H1 (cell line): ENCODE measurements around the gene COL4A2. TPM values are rescaled to one million over a fixed set of nuclear protein-coding genes. Genes with fewer than 3 reads are reported as not detected.

ENCODE experiments used
- CTCF ChIA-PET: fragments of 300-600 bp; sonication (Branson Sonifier 250); formaldehyde crosslinking; loops from one replicate; lab custom pipeline; 2021; ENCODE audit not compliant: partially characterized antibody; lab: Charles Lee
- POLR2A ChIA-PET: fragments of 300-600 bp; sonication (Branson Sonifier 250); formaldehyde crosslinking; loops from one replicate; lab custom pipeline; 2021; ENCODE audit warnings: inconsistent platforms; ENCODE audit not compliant: partially characterized antibody; lab: Charles Lee
- DNase-seq, 2 experiments: peaks; one replicate each; pipeline versions ENCODE4 v3.0.0 to v3.0.0-alpha.2; 2010 to 2022; ENCODE audit warnings: low spot score in 2 of 2, low read depth in 1 of 2, mixed read lengths in 1 of 2
- FAIRE-seq: peaks from 2 replicates; lab custom pipeline; 2011; peaks lifted over from hg19 to GRCh38; lab: Jason Lieb, UNC
- H2AFZ ChIP-seq: 2 replicates; pipeline ENCODE4 v1.8.1; 2012; ENCODE audit warnings: low read length, inconsistent platforms
- H2AK5ac ChIP-seq: 2 replicates; pipeline ENCODE4 v1.6.1; 2013; ENCODE audit warnings: low read depth, low read length
- H2BK120ac ChIP-seq: replicated peaks from 2 replicates; pipeline ENCODE3; 2013; ENCODE audit warnings: low read depth, low read length, inconsistent platforms
- H2BK12ac ChIP-seq: 2 replicates; pipeline ENCODE4 v1.6.1; 2013; ENCODE audit warnings: low read depth, low read length
- H2BK15ac ChIP-seq: 2 replicates; pipeline ENCODE4 v1.6.1; 2013; ENCODE audit warnings: low read length
- H2BK20ac ChIP-seq: 2 replicates; pipeline ENCODE4 v1.6.1; 2013; ENCODE audit warnings: low read length
- H2BK5ac ChIP-seq: 2 replicates; pipeline ENCODE4 v1.6.1; 2013; ENCODE audit warnings: low read depth, low read length
- H3K14ac ChIP-seq: 2 replicates; pipeline ENCODE4 v1.6.1; 2013; ENCODE audit warnings: inconsistent platforms; ENCODE audit not compliant: insufficient read length
- H3K18ac ChIP-seq: 2 replicates; pipeline ENCODE4 v1.6.1; 2013; ENCODE audit warnings: low read length; ENCODE audit errors: extremely low read depth
- H3K23ac ChIP-seq: 2 replicates; pipeline ENCODE4 v1.6.1; 2013; ENCODE audit warnings: inconsistent platforms; ENCODE audit not compliant: insufficient read length
- H3K23me2 ChIP-seq: 2 replicates; pipeline ENCODE4 v1.6.1; 2013; ENCODE audit warnings: low read depth, low read length
- H3K27ac ChIP-seq: 2 replicates; pipeline ENCODE4 v1.6.1; 2011; ENCODE audit warnings: low read depth, low read length, inconsistent platforms
- H3K27me3 ChIP-seq, 4 experiments: replicated peaks in 1 of 4; 1 replicate in 1 of 4; 2 replicates in 3 of 4; pipeline versions ENCODE4 v1.6.1 to v1.8.1; 2011 to 2013; ENCODE audit warnings: low read length in 3 of 4, mild to moderate bottlenecking in 3 of 4, inconsistent platforms in 2 of 4, mixed read lengths in 2 of 4, moderate library complexity in 1 of 4; ENCODE audit not compliant: control insufficient read depth in 3 of 4, insufficient read depth in 3 of 4; ENCODE audit errors: extremely low read depth in 1 of 4
- H3K36me3 ChIP-seq, 4 experiments: 2 replicates each; pipeline versions ENCODE4 v1.6.1 to v1.8.1; 2011 to 2013; ENCODE audit warnings: mild to moderate bottlenecking in 4 of 4, low read length in 3 of 4, moderate library complexity in 2 of 4, control low read depth in 1 of 4, inconsistent platforms in 1 of 4; ENCODE audit not compliant: insufficient read depth in 4 of 4, control insufficient read depth in 2 of 4
- H3K4ac ChIP-seq: replicated peaks from 2 replicates; pipeline ENCODE3; 2013; ENCODE audit warnings: low read length, low read depth, mixed read lengths, inconsistent platforms; ENCODE audit not compliant: insufficient read length
- H3K4me1 ChIP-seq, 4 experiments: replicated peaks in 1 of 4; 1 replicate in 1 of 4; 2 replicates in 3 of 4; pipeline versions ENCODE4 v1.6.1 to v1.8.1; 2011 to 2013; ENCODE audit warnings: low read length in 3 of 4, inconsistent platforms in 2 of 4, mixed read lengths in 1 of 4; ENCODE audit not compliant: insufficient read depth in 4 of 4, control insufficient read depth in 3 of 4
- H3K4me2 ChIP-seq, 2 experiments: 2 replicates each; pipeline versions ENCODE4 v1.6.1 to v1.8.1; 2011 to 2013; ENCODE audit warnings: low read depth in 2 of 2, low read length in 2 of 2, control low read depth in 1 of 2, inconsistent platforms in 1 of 2, mild to moderate bottlenecking in 1 of 2; ENCODE audit not compliant: insufficient read depth in 1 of 2
- H3K4me3 ChIP-seq, 4 experiments: fragments of 200-600, 300-600 bp in 1 of 4; sonication (generic), shearing (Covaris generic), sonication (Bioruptor Twin) in 1 of 4; 2 replicates each; pipeline versions ENCODE4 v1.5.1 to v1.8.1; 2011 to 2016; ENCODE audit warnings: low read length in 4 of 4, low read depth in 3 of 4, control low read depth in 2 of 4, inconsistent platforms in 2 of 4, mild to moderate bottlenecking in 2 of 4, mixed read lengths in 1 of 4, moderate library complexity in 1 of 4; ENCODE audit not compliant: insufficient read depth in 2 of 4; ENCODE audit errors: extremely low read depth in 1 of 4
- H3K56ac ChIP-seq: replicated peaks from 2 replicates; pipeline ENCODE3; 2013; ENCODE audit warnings: low read depth, mild to moderate bottlenecking, mixed read lengths, low read length, inconsistent platforms; ENCODE audit not compliant: insufficient read length
- H3K79me1 ChIP-seq: 2 replicates; pipeline ENCODE4 v1.6.1; 2013; ENCODE audit warnings: low read depth, low read length, control low read depth
- H3K79me2 ChIP-seq, 2 experiments: 2 replicates each; pipeline versions ENCODE4 v1.6.1 to v1.8.1; 2012 to 2013; ENCODE audit warnings: low read length in 2 of 2, mild to moderate bottlenecking in 2 of 2, inconsistent platforms in 1 of 2; ENCODE audit not compliant: insufficient read depth in 2 of 2, control insufficient read depth in 1 of 2
- H3K9ac ChIP-seq, 4 experiments: replicated peaks in 1 of 4; 1 replicate in 1 of 4; 2 replicates in 3 of 4; pipeline versions ENCODE4 v1.6.1 to v1.8.1; 2011 to 2013; ENCODE audit warnings: low read depth in 3 of 4, low read length in 3 of 4, control low read depth in 2 of 4, mild to moderate bottlenecking in 2 of 4, moderate library complexity in 2 of 4, inconsistent platforms in 1 of 4; ENCODE audit errors: extremely low read depth in 1 of 4
- H3K9me3 ChIP-seq, 2 experiments: 2 replicates each; pipeline versions ENCODE4 v1.6.1 to v1.8.1; 2012 to 2013; ENCODE audit warnings: mild to moderate bottlenecking in 2 of 2, moderate library complexity in 2 of 2, control low read depth in 1 of 2, inconsistent platforms in 1 of 2, low read depth in 1 of 2, low read length in 1 of 2, mixed read lengths in 1 of 2; ENCODE audit not compliant: insufficient read depth in 2 of 2
- H4K20me1 ChIP-seq, 2 experiments: replicated peaks in 1 of 2; 2 replicates each; pipeline versions ENCODE3 to v1.8.1; 2011 to 2013; ENCODE audit warnings: inconsistent platforms in 2 of 2, low read length in 2 of 2, mild to moderate bottlenecking in 1 of 2; ENCODE audit not compliant: insufficient read depth in 2 of 2, control insufficient read depth in 1 of 2
- H4K5ac ChIP-seq: 2 replicates; pipeline ENCODE4 v1.6.1; 2013; ENCODE audit warnings: low read length, low read depth, mixed read lengths, inconsistent platforms; ENCODE audit not compliant: insufficient read length
- H4K8ac ChIP-seq: 2 replicates; pipeline ENCODE4 v1.8.0; 2013; ENCODE audit warnings: mild to moderate bottlenecking, moderate library complexity, low read length, inconsistent platforms; ENCODE audit not compliant: insufficient read depth; ENCODE audit errors: extremely low read depth
- H4K91ac ChIP-seq: replicated peaks from 2 replicates; pipeline ENCODE3; 2013; ENCODE audit warnings: low read length, mixed read lengths, inconsistent platforms; ENCODE audit not compliant: insufficient read length
- ASH2L ChIP-seq: fragments of 200-600, 300-600 bp; sonication (generic); IDR thresholded peaks from one replicate; pipeline ENCODE4 v1.7.1; 2017; ENCODE audit warnings: low read length
- JUND ChIP-seq: IDR thresholded peaks from 2 replicates; pipeline ENCODE4 v1.6.1; 2011; ENCODE audit warnings: mild to moderate bottlenecking, improper control_type of control experiment, low read length
- RAD21 ChIP-seq, 2 experiments: IDR thresholded peaks in 1 of 2; conservative IDR thresholded peaks in 1 of 2; 2 replicates each; pipeline ENCODE4 v1.6.1; 2011; ENCODE audit warnings: low read depth in 2 of 2, low read length in 2 of 2, improper control_type of control experiment in 1 of 2, inconsistent platforms in 1 of 2, mild to moderate bottlenecking in 1 of 2, moderate library complexity in 1 of 2
- RFX5 ChIP-seq: IDR thresholded peaks from 2 replicates; pipeline ENCODE4 v1.6.1; 2011; ENCODE audit warnings: low read depth, low read length, improper control_type of control experiment, borderline replicate concordance
- TCF12 ChIP-seq: IDR thresholded peaks from 2 replicates; pipeline ENCODE4 v1.6.1; 2011; ENCODE audit warnings: low read depth, mild to moderate bottlenecking, low read length
- TEAD4 ChIP-seq: IDR thresholded peaks from 2 replicates; pipeline ENCODE4 v1.6.1; 2012; ENCODE audit warnings: low read depth, low read length, inconsistent platforms, mixed read lengths
- WGBS, 2 experiments: shearing (Covaris generic) in 1 of 2; methylation state at CpG; one replicate each; pipeline versions ENCODE4 v1.1.6 to v1.1.7; 2013 to 2015; ENCODE audit warnings: low lambda C conversion rate in 2 of 2, mixed read lengths in 2 of 2, inconsistent platforms in 1 of 2, low coverage in 1 of 2, missing lambda C conversion rate in 1 of 2; ENCODE audit not compliant: insufficient replicate concordance in 2 of 2, insufficient coverage in 1 of 2, insufficient read length in 1 of 2; ENCODE audit errors: extremely low coverage in 1 of 2, missing lambda C conversion rate in 1 of 2; 5-methylcytosine and 5-hydroxymethylcytosine counted together
- polyA plus RNA-seq, 7 experiments: library from polyadenylated mRNA; depleted of rRNA in 3 of 7; stranded (reverse) in 5 of 7; unstranded in 2 of 7; fragments of >200 nt in 5 of 7; fragments of 200-250 nt in 2 of 7; gene quantifications; 1 replicate in 5 of 7; 2 replicates in 1 of 7; 4 replicates in 1 of 7; pipeline versions ENCODE4 v1.2.1 to v1.2.3, GENCODE V29; 2011 to 2013; ENCODE audit warnings: missing spikeins in 2 of 7, mixed read lengths in 2 of 7
- total RNA-seq: library from RNA; stranded (reverse); fragmentation: NEBNext Ultra II Directional; extraction: Animal tissue kit (Norgen Biotek cat#: 25700); gene quantifications from 2 replicates; pipeline ENCODE4 v1.2.1, GENCODE V29; 2021

The COL4A2 gene
- total and polyA plus RNA-seq, 2 of the 8 experiments (the other 6 are each of a cell fraction or from before 2014, with no cell fraction given): 80.4 to 87.3 TPM

GRCh38 chr13:110523180-110523579 is 216.1 kb downstream of the COL4A2 start:
- Histone ChIP-seq H3K23ac (no peak overlapping the region), H4K91ac (no peak overlapping the region)
- no peak for FAIRE-seq
- TF ChIP-seq ASH2L: no peak
- no peak for TF ChIP-seq RFX5
- TF ChIP-seq RAD21 (IDR thresholded peaks at IDR 0.05 in 1 of 2, conservative IDR thresholded peaks at IDR 0.05 in 1 of 2; ENCODE audit: low read depth in 2 of 2, low read length in 2 of 2): no peak
- no peak for TF ChIP-seq TCF12
- no peak for TF ChIP-seq TEAD4
- TF ChIP-seq JUND: no peak
- TF ChIP-seq, all 59 proteins: peak for 0
- Histone ChIP-seq H3K27me3 (no peaks in the 10 kb centered on the region), H3K79me2 (peaks cover 0 to 8% of the 10 kb centered on the region in 2 experiments; a peak in 1 of 4 replicates), H3K9me3 (no peaks in the 10 kb centered on the region), H2BK5ac (no peak overlapping the region), H2BK12ac (no peak overlapping the region), H4K8ac (no peak overlapping the region), H2AFZ (no peak overlapping the region), H2AK5ac (no peak overlapping the region), H3K27ac (no peak overlapping the region), H3K23me2 (no peaks in the 10 kb centered on the region; the same call in 1 of the 2 replicates), H3K18ac (no peak overlapping the region), H3K56ac (no peak overlapping the region), H4K5ac (no peak overlapping the region), H3K79me1 (peaks cover 6% of the 10 kb centered on the region; the same call in 1 of the 2 replicates), H3K4me3 (no peak overlapping the region), H3K9ac (no peak overlapping the region), H3K14ac (no peak overlapping the region), H3K4me2 (no peak overlapping the region), H3K36me3 (no peaks in the 10 kb centered on the region), H2BK120ac (no peak overlapping the region), H3K4me1 (peaks cover 2 to 16% (median 6%) of the 10 kb centered on the region in 4 experiments; a peak in 4 of 7 replicates), H2BK15ac (no peak overlapping the region), H3K4ac (no peak overlapping the region), H2BK20ac (no peak overlapping the region), H4K20me1 (peaks cover 1 to 2% of the 10 kb centered on the region in 2 experiments)
- DNase-seq: no peak
- ChIA-PET CTCF (no interaction called here), POLR2A (no interaction called here)
- 86% methylated on average over 9 of the region's 9 CpGs; no CpG with 5 or more reads in 1 of the 2 experiments for WGBS, 2 experiments
